SHP77 (cell line): Measurements from ENCODE around the gene ANLN.
"Not testable (repeated sequence)": the region's sequence is repeated elsewhere in the genome, so short reads cannot be mapped to it uniquely, and the experiment has no call there.

Experiments used
- DNase-seq, 2 experiments: peaks; one replicate each; lab custom pipeline; 2025; lab: John Stamatoyannopoulos, UW

The ANLN gene

DNA sequence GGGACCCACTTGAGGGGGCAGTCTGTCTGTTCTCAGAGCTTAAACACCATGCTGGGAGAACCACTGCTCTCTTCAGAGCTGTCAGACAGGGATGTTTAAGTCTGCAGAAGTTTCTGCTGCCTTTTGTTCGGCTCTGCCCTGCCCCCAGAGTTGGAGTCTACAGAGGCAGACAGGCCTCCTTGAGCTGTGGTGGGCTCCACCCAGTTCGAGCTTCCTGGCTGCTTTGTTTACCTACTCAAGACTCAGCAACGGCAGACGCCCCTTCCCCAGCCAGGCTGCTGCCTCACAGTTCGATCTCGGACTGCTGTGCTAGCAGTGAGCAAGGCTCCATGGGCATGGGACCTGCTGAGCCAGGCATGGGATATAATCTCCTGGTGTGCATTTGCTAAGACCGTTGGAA lies 11.1 kb upstream of the ANLN start:
- DNase-seq = not testable (repeated sequence)

DNA sequence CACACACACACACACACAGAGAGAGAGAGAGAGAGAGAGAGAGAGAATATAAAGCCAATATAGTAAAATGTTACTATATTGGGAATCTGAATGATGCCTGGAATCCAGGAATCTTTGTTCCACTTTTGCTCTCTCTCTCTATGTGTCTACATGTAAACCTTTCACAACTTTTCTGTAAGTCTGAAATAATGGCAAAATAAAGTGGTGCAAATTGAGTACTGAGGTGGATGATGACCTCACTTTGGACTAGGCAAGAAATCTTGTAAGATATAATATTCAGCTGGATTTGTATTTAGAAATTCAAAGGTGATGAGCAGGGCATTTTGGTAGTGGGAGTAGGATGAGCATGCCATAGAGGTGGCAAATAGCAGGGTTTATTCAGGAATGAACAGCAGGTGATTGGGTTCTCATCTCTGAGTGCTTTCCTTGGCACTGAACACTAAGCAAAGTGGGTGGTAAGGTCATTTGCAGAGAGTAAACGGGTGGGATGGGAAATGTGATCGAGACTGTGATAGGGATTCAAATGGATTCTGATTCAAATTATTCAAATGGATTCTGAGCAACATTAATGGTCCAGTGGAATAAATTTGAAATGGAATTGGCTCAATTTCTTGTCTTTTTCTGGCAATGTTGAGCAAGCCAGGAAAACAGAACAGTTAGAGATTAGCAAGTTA lies 9.7 kb upstream of the ANLN start:
- peak; percentile 24 to 48 for DNase-seq

DNA sequence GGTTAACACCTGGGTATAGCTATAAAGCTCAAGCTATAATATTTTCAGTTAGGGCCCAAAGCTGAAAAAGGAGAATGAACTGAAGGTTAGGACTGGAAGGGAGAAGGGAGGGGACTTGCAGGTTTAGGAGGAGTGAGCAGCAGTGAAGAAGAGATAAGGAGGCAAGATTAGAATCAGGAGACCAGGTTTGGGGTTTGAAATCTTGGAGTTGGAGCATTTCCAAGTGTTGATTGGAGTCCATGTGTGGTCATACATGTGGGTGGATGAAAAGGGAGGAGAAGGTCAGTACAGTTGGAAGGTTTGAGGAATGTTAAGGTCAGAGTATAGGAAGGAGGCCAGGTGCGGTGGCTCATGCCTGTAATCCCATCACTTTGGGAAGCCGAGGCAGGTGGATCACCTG lies 8.6 kb upstream of the ANLN start:
- DNase-seq = no peak

DNA sequence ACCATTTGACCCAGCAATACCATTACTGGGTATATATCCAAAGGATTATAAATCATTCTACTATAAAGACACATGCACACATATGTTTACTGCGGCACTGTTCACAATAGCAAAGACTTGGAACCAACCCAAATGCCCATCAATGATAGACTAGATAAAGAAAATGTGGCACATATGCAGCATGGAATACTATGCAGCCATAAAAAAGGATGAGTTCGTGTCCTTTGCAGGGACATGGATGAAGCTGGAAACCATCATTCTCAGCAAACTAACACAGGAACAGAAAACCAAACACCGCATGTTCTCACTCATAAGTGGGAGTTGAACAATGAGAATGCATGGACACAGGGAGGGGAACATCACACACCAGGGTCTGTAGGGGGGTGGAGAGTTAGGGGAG lies 6.4 kb upstream of the ANLN start:
- DNase-seq = not testable (repeated sequence)

- DNase-seq = not testable (repeated sequence)
Observed at GRCh38 chr7:36385646-36386045, 4.0 kb upstream of the ANLN start.

DNA sequence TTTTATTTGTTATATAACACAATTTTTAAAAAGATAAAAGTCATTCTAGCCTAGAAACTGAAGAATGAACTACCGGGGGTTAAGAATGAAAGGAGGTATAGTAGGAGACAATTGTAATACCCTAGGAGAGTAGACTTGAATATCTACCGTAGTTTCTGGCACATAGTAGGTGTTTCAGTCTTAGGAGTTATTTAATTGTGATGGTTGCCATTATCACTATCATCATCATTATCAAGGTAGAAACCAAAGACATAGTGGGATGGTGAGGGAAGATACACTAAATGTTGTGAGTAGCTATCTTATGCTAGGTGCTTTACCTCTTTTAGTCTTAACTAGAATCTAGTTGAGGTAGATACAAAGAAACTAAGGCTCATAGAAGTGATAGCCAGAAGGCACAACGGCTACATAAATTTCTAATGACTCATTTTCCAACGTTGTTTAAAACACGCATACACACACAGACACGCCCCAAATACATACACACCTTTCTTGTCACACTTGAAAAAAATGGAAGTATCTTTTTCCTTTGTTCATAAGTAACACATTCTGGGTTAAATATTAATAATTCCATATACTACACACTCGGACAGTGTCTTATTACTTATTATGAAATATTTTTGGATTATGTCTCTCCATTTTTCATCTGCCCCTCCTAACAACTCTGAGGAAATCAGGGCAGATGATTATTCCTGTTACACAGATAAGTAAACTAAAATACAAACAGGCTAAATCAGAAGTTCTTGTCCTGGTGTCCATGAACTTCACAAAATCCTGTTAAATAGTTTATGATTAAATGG lies 2.0 kb upstream of the ANLN start:
- no peak for DNase-seq

DNA sequence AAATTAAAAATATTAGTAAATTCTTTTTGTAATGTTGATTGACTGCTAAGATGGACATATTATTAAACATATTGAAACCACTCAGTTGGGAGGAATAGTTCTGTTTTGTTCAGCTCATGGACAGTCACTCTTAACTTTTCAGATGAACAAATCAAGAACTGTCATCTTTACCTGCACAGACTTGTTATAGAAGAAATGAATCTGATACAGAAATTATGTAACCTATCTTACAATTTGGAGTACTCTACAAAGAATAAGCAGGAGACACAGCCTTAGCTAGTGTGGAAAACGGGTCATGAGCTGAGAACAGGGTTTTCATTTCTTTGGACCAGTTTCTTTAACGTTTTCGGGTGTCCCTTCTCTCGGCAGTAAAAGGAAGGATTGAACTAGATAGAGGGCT lies 1.2 kb upstream of the ANLN start:
- no peak for DNase-seq

DNA sequence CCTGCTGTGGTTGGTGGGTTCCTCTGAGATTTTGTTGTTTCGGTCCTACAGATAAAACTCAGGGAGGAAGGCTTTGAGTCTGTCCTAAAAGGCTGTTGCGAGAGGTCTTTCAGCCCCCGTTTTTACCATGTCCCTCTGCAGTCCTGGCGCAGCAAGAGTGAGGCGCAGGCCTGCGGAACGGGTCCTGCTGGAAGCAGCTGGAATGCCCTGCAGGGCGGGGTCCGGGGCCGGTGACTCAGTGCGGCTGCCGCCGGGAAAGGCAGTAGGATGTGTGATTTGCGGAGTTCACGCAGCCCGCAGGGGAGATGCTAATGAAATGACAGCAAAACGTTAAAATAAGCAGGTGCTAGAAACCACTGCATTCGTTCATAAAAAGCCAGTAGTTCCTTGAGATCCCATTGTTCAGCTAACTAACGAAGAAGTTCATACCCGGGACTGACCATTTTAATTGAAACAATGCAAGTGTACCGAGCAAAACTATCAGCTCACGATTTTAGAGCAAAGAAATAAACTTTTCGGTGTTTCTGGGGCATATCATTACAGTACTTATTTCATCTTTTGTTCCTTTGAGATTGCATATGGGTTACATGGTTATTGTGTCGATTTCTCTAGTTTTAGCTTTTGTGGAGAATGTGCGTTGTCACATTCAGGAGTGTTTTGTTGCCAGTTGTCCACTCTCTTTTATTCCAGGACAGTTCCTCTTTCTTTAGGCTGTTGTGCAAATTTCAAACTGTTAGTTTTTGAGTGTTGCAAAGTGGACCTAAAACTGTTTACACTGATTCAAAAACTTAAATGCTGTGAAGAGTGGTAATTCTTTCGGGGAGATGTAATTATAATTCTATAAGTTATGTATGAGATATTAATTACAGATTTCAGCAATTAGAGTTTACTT lies 783 bp downstream of the ANLN start:
- DNase-seq = peak; percentile 73 to 88

DNA sequence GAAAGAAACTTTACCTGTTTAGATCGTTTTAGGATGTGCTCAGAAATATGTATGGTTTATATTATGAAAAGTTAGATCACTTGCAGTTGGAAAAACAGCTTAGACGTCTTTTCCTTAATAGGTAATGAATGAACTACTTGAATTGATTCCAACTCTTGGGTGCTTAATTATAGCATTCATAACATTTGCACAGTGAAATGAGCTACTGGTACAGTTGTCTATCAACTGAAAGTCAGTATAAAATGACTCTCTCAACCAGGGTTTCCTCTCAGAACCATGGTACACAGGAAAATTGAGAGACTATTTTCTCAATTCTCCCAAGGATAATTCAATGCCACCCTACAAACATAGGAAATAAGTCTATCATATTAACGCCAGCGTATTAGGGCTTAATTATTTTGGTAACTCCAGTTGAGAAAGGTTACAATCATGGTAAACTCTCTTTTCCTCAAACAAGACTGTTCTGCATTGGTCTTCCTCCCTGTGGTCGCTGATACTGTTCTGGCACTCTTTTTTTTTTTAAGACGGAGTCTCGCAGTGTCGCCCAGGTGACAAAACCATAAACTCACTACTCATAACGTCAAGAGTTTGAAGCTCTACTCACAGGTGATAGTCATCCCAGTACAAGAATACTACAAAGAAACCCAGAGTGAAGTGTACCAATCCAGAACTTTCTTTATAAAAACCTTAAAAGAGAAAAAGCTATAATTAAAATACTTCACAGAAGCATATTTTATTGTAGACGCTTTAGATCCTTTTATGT lies 2.0 kb downstream of the ANLN start:
- peak; percentile 8 to 17 for DNase-seq

DNA sequence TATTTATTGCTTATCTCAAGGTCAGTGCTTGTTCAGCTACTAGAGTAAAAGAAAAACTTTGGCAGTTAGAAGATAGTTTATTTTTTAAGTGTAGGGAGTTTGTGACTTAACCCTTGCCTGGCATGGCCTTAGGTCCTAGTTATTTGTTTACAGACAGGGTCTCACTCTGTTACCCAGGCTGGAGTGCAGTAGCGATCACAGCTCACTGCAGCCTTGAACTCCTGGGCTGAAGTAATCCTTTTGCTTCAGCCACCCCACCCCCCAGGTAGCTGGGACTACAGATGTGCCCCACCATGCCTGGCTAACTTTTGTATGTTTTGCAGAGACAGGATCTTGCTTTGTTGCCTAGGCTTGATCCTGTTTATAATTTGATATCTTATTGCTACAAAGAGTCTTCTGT lies 4.2 kb downstream of the ANLN start:
- DNase-seq = no peak

DNA sequence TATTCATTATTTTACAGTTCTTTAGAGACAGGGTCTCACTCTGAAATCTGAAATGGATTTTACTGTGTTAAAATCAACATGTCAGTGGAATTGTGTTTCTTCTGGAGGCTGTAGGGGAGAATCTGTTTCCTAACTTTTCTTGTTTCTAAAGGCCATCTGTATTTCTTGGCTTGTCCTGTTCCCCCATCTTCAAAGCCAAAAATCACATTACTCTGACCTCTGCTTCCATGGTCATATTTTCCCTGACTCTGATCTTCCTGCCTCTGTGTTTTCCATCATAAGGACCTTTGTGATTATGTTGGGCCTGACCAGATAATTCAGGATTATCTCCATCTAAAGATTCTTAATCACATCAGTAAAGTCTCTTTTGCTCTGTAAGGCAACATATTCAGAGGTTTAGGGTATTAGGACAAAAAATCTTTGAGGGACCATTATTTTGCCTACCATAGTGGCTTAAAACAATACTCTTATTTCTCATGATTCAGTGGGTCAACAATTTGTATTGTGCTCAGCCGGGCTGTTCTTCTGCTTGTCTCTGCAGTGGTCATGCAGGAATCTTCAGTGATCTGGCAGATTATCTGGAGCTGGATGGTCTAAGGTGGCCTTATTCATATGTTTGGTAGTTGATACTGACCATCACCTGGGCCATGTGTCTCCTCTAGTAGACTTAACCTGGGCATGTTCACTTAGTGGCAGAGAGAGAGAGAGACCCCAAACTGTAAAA lies 5.7 kb downstream of the ANLN start:
- DNase-seq = no peak

DNA sequence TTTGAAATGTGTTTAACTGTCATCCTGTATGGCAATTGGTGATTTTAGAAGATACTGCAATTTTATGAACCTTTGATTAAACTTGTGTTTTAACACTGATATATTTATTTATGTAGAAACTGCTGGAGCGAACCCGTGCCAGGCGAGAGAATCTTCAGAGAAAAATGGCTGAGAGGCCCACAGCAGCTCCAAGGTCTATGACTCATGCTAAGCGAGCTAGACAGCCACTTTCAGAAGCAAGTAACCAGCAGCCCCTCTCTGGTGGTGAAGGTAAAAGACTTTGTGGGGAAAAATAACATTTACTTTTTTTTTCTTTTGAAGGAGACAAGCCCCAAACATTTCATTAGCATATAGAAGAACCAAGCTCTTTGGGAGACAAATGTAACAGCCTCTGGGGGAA lies 6.5 kb downstream of the ANLN start:
- DNase-seq = no peak

DNA sequence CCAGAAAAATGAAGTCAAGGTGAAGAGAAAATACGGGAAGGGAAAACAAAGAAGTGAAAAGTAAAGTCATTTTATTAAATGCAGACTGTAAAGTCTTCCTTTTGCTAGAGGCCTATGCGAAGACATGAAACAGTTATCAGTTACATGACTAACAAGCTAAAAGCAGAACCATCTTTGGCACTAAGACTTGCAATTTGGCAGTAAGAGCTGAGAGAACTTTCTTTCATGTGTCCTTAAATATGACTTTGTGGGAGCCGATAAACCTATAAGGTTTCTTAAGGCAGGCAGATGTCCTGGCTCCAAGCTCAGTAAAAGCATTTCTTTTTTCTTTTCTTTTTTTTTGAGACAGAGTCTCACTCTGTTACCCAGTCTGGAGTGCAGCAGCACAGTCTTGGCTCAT lies 10.4 kb downstream of the ANLN start:
- DNase-seq = no peak

GRCh38 chr7:36400606-36401005 lies 10.9 kb downstream of the ANLN start:
- DNase-seq = no peak

- DNase-seq = no peak
Observed at GRCh38 chr7:36403452-36403851, 13.8 kb downstream of the ANLN start.

GRCh38 chr7:36404639-36405408 lies 15.2 kb downstream of the ANLN start:
- DNase-seq = no peak

GRCh38 chr7:36405409-36405803 lies 15.7 kb downstream of the ANLN start:
- DNase-seq = no peak

GRCh38 chr7:36406156-36406555 lies 16.5 kb downstream of the ANLN start:
- no peak for DNase-seq

DNA sequence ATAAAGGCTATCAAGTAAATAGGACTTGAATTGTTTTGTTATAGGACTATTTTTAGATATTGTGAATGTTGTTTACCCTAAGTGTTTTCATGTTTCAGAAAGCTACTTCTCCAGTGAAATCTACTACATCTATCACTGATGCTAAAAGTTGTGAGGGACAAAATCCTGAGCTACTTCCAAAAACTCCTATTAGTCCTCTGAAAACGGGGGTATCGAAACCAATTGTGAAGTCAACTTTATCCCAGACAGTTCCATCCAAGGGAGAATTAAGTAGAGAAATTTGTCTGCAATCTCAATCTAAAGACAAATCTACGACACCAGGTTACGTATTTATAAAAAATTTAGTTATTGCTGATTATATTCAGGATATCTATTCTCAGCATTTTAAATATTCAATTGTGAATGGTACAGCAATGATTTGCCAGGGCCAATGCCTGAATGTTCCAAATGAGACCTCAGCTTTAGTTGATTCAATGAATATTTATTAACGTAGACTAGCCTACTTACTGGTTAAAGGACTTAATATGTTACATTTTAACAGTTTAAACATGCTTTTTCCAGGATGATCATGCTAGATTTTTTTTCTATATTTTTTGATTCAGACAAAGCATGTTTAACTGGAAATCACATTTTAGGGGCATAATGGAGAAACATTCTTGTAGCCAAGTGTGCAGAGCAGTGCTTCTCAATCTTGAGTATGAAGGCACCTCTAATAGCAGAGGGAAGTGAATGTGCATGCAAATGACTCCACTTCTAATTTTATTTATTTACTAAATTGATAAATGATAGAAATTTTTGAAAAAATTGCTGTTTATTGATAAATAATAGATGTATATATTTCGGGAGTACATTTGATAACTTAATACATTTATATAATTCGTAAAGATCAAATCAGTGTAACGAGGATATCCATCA lies 18.2 kb downstream of the ANLN start:
- no peak for DNase-seq
